ENCODE data around the gene GZMM. TPM values are rescaled to one million over a fixed set of nuclear protein-coding genes. Genes with fewer than 3 reads are reported as not detected.

GZMM gene
- total and polyA plus RNA-seq, 2 of the 13 experiments (the other 11 are each of a cell fraction or from before 2014, with no cell fraction given): 0.07 TPM; not detected in 1

DNA sequence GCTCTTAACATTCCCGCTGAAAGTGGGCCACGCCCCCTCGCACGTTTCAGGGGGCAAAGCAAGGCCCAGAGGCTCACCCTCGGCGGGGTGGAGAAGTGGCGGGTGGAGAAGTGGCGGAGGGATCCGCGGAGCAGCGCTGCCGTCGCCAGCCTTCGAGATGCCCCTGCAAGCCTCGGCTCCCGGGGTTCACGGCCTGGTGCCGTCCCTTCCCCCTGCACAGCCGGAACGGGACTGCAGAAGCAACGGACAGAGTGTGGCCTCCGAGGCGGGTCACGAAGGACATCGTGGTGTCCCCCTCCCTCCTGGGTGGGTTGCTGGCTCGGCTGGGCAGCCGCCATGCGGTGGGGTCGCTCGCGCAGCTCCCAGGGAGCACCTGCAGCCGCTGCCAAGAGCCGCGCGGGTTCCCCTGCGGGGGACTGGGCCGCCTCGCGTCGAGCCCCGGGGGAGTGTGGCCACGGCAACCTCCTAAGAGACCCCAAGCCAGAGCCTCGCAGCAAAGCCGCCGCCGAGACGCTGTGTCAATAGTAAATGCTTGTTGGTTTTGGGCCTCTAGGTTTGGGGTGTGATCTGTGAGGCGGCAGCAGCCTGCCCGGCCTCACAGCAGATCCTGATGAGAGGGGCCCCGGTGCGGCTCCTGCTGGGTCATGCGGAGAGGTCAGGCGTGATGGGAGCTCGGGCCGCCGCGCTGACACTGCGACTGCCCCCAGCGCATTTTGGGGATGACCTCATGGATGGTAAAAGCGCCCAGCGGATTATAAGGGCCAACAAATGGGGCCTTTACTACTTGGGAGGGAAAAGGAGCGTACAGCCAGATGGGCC lies 31.1 kb upstream of the GZMM start (continued):
- TF ChIP-seq, protein P1, sequence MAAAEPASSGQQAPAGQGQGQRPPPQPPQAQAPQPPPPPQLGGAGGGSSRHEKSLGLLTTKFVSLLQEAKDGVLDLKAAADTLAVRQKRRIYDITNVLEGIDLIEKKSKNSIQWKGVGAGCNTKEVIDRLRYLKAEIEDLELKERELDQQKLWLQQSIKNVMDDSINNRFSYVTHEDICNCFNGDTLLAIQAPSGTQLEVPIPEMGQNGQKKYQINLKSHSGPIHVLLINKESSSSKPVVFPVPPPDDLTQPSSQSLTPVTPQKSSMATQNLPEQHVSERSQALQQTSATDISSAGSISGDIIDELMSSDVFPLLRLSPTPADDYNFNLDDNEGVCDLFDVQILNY (CRISPR knock-in tag; conservative IDR thresholded peaks at IDR 0.05): 0 out of 2 replicates have a peak, but pooled peaks have one; percentile 10
- TF ChIP-seq MYC (CRISPR knock-in tag; IDR thresholded peaks at IDR 0.05; ENCODE audit: borderline replicate concordance): 0 out of 2 replicates have a peak, but pooled peaks have one; percentile 24
- TF ChIP-seq POLR2G (IDR thresholded peaks at IDR 0.05; ENCODE audit: low read depth, low read length): 0 out of 2 replicates have a peak, but pooled peaks have one; percentile 20
- TF ChIP-seq, protein P2, sequence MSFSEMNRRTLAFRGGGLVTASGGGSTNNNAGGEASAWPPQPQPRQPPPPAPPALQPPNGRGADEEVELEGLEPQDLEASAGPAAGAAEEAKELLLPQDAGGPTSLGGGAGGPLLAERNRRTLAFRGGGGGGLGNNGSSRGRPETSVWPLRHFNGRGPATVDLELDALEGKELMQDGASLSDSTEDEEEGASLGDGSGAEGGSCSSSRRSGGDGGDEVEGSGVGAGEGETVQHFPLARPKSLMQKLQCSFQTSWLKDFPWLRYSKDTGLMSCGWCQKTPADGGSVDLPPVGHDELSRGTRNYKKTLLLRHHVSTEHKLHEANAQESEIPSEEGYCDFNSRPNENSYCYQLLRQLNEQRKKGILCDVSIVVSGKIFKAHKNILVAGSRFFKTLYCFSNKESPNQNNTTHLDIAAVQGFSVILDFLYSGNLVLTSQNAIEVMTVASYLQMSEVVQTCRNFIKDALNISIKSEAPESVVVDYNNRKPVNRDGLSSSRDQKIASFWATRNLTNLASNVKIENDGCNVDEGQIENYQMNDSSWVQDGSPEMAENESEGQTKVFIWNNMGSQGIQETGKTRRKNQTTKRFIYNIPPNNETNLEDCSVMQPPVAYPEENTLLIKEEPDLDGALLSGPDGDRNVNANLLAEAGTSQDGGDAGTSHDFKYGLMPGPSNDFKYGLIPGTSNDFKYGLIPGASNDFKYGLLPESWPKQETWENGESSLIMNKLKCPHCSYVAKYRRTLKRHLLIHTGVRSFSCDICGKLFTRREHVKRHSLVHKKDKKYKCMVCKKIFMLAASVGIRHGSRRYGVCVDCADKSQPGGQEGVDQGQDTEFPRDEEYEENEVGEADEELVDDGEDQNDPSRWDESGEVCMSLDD (CRISPR knock-in tag; IDR thresholded peaks at IDR 0.05; ENCODE audit: borderline replicate concordance): no peak
- TF ChIP-seq, protein P3, sequence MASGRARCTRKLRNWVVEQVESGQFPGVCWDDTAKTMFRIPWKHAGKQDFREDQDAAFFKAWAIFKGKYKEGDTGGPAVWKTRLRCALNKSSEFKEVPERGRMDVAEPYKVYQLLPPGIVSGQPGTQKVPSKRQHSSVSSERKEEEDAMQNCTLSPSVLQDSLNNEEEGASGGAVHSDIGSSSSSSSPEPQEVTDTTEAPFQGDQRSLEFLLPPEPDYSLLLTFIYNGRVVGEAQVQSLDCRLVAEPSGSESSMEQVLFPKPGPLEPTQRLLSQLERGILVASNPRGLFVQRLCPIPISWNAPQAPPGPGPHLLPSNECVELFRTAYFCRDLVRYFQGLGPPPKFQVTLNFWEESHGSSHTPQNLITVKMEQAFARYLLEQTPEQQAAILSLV (CRISPR knock-in tag; IDR thresholded peaks at IDR 0.05; ENCODE audit: borderline replicate concordance): 0 out of 2 replicates have a peak, but pooled peaks have one; percentile 29

Data from HepG2 (cell line).